Vagina (tissue), 2 donors: ENCODE results near the gene ZNF738.

Experiments
- POLR2A ChIP-seq, 2 donors: fragments of 450-650 bp; IDR thresholded peaks; one replicate each; pipeline ENCODE4 v1.6.1; 2017; ENCODE audit warnings: antibody characterized with exemption in 2 of 2, mild to moderate bottlenecking in 2 of 2, moderate library complexity in 2 of 2
- POLR2AphosphoS5 ChIP-seq, 2 donors: sonication (generic); formaldehyde crosslinking; IDR thresholded peaks; one replicate each; pipeline ENCODE4 v1.9.0; 2017; ENCODE audit warnings: antibody characterized with exemption in 2 of 2, mild to moderate bottlenecking in 2 of 2, low read depth in 1 of 2; ENCODE audit not compliant: insufficient read depth in 1 of 2
- TF ChIP-seq, protein P1 (sequence below), 3 experiments: fragments of 450-650 bp in 2 of 3; fragments of 200-600 bp in 1 of 3; sonication (generic) in 1 of 3; IDR thresholded peaks; one replicate each; pipeline ENCODE4 v1.5.1; 2017 to 2019; ENCODE audit warnings: antibody characterized with exemption in 3 of 3, mild to moderate bottlenecking in 2 of 3, moderate library complexity in 2 of 3

DNA sequence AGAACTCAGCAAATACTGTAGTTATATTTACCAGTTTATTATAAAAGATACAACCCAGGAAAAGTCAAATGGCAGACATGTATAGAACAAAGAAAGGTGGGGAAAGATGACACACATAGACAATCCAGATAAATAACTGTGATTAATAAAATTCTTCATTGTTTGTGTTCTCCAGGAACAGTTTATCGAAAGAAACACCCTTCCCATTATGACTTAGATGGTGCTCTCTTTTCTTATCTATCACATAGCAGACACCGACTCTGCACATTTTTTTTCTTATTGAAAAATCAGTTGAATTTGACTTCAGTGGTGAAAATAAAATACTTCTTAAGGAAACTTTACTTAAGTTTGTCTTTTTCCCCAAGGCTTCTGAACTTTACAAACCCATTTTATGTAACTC is 35.8 kb upstream of the ZNF738 start:
- TF ChIP-seq, protein P1, sequence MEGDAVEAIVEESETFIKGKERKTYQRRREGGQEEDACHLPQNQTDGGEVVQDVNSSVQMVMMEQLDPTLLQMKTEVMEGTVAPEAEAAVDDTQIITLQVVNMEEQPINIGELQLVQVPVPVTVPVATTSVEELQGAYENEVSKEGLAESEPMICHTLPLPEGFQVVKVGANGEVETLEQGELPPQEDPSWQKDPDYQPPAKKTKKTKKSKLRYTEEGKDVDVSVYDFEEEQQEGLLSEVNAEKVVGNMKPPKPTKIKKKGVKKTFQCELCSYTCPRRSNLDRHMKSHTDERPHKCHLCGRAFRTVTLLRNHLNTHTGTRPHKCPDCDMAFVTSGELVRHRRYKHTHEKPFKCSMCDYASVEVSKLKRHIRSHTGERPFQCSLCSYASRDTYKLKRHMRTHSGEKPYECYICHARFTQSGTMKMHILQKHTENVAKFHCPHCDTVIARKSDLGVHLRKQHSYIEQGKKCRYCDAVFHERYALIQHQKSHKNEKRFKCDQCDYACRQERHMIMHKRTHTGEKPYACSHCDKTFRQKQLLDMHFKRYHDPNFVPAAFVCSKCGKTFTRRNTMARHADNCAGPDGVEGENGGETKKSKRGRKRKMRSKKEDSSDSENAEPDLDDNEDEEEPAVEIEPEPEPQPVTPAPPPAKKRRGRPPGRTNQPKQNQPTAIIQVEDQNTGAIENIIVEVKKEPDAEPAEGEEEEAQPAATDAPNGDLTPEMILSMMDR (IDR thresholded peaks at IDR 0.05): no peak
- TF ChIP-seq POLR2A (IDR thresholded peaks at IDR 0.05) (no peak), POLR2AphosphoS5 (IDR thresholded peaks at IDR 0.05; ENCODE audit: insufficient read depth in 1 of 2, low read depth in 1 of 2) (no peak)
